GM06990 (cell line): ENCODE results near the gene GJC1.
A peak's percentile ranks its signal among the peaks of the same experiment; 100 is the strongest.

ENCODE experiments used
- DNase-seq: peaks from one replicate; pipeline ENCODE4 v3.0.0-alpha.2; 2011; ENCODE audit not compliant: insufficient read length; ENCODE audit errors: extremely low read depth
- H3K27me3 ChIP-seq: replicated peaks from 2 replicates; pipeline ENCODE4 v1.6.0; 2011; ENCODE audit warnings: low read length; ENCODE audit not compliant: control insufficient read depth, insufficient read depth
- H3K36me3 ChIP-seq: 2 replicates; pipeline ENCODE4 v1.5.1; 2011; ENCODE audit warnings: low read length; ENCODE audit not compliant: control insufficient read depth, insufficient read depth
- H3K4me3 ChIP-seq: replicated peaks from 2 replicates; pipeline ENCODE4 v1.5.1; 2011; ENCODE audit warnings: low read depth, mild to moderate bottlenecking, control low read depth, low read length
- CTCF ChIP-seq: IDR thresholded peaks from 2 replicates; pipeline ENCODE4 v1.5.1; 2011; ENCODE audit warnings: low read length, control low read depth, mild to moderate bottlenecking, inconsistent platforms; ENCODE audit not compliant: insufficient read depth, poor library complexity, severe bottlenecking

Gene GJC1

GRCh38 chr17:44829523-44830358 is at the start of gene GJC1:
GJC1 (minus strand) TSS chr17:44830287; CDS start chr17:44805817, 24,470 bp downstream.
- H3K27me3 ChIP-seq: no peaks in the 10 kb centered on the region
- DNase-seq: peak; percentile 60

GRCh38 chr17:44879376-44879775 is 49.3 kb upstream of the GJC1 start:
- no peak for DNase-seq
- Histone ChIP-seq H3K36me3 (peaks cover 24% of the 10 kb centered on the region), H3K27me3 (no peaks in the 10 kb centered on the region), H3K4me3 (no peak overlapping the region)
- no peak for TF ChIP-seq CTCF

More at GRCh38 chr17:44829523-44830358, at the start of gene GJC1:
- no peaks in the 10 kb centered on the region for H3K36me3 ChIP-seq
- TF ChIP-seq CTCF: no peak
- peak within 1 kb of the TSS; percentile 61 for H3K4me3 ChIP-seq

- TF ChIP-seq CTCF: peak; percentile 51
- peaks cover 24% of the 10 kb centered on the region for H3K36me3 ChIP-seq
- H3K27me3 ChIP-seq: no peaks in the 10 kb centered on the region
- no peak overlapping the region for H3K4me3 ChIP-seq
- no peak for DNase-seq
Measured at GRCh38 chr17:44878627-44879221, 48.6 kb upstream of the GJC1 start.

- TF ChIP-seq CTCF: no peak
- Histone ChIP-seq H3K36me3 (peaks cover 21% of the 10 kb centered on the region), H3K27me3 (no peaks in the 10 kb centered on the region), H3K4me3 (no peak overlapping the region)
- DNase-seq: no peak
Measured at GRCh38 chr17:44877121-44877520, 47.0 kb upstream of the GJC1 start.

- no peak for DNase-seq
- Histone ChIP-seq H3K27me3 (no peaks in the 10 kb centered on the region), H3K36me3 (peaks cover 21% of the 10 kb centered on the region), H3K4me3 (no peak overlapping the region)
- TF ChIP-seq CTCF: no peak
Measured at GRCh38 chr17:44875761-44876160, 45.7 kb upstream of the GJC1 start.
